IMR-90 (cell line): ENCODE measurements around the gene EMP1. TPM values are rescaled to one million over a fixed set of nuclear protein-coding genes. Genes with fewer than 3 reads are reported as not detected.

Experiments used
- ATAC-seq: fragments of 200-7000 bp; cut with Tn5 transposase; 2 replicates; pipeline ENCODE4 v1.9.1; 2020; ENCODE audit warnings: low read depth, mild to moderate bottlenecking, moderate library complexity
- BruUV-seq: library from RNA; stranded (reverse); fragments of 400-500 nt; replicated peaks from 2 replicates; lab custom pipeline; 2021; lab: Mats Ljungman, UMichigan
- CTCF ChIA-PET: fragments of 300-600 bp; formaldehyde crosslinking; extraction: SDS; loops from one replicate; lab custom pipeline; 2021; ENCODE audit warnings: antibody characterized with exemption; lab: Yijun Ruan, JAX
- POLR2A ChIA-PET: fragments of 300-600 bp; sonication (Branson Sonifier 250); formaldehyde crosslinking; loops from one replicate; lab custom pipeline; 2022; ENCODE audit warnings: antibody characterized with exemption; ENCODE audit not compliant: unreplicated experiment; lab: Charles Lee
- DNase-seq: peaks from one replicate; pipeline ENCODE4 v3.0.0; 2013
- H2AFZ ChIP-seq: replicated peaks from 2 replicates; pipeline ENCODE3; 2013; ENCODE audit warnings: low read length, mild to moderate bottlenecking; ENCODE audit not compliant: poor library complexity
- H2AK5ac ChIP-seq: 2 replicates; pipeline ENCODE4 v1.6.1; 2013; ENCODE audit warnings: low read depth, low read length, inconsistent platforms
- H2AK9ac ChIP-seq: replicated peaks from 2 replicates; pipeline ENCODE3; 2013; ENCODE audit warnings: mild to moderate bottlenecking, low read depth, low read length, moderate library complexity; ENCODE audit not compliant: poor library complexity
- H2BK120ac ChIP-seq: 2 replicates; pipeline ENCODE4 v1.6.1; 2013; ENCODE audit warnings: low read depth, low read length, inconsistent platforms
- H2BK15ac ChIP-seq: 3 replicates; pipeline ENCODE4 v1.6.1; 2013; ENCODE audit warnings: low read depth, low read length, inconsistent platforms
- H2BK20ac ChIP-seq: 2 replicates; pipeline ENCODE4 v1.6.1; 2013; ENCODE audit warnings: low read depth, mild to moderate bottlenecking, inconsistent platforms, low read length, moderate library complexity
- H2BK5ac ChIP-seq: 2 replicates; pipeline ENCODE4 v1.6.1; 2013; ENCODE audit warnings: mild to moderate bottlenecking, low read depth, low read length, inconsistent platforms; ENCODE audit not compliant: poor library complexity, severe bottlenecking
- H3K14ac ChIP-seq: replicated peaks from 2 replicates; pipeline ENCODE4 v1.6.1; 2013; ENCODE audit warnings: low read depth, low read length, inconsistent platforms
- H3K18ac ChIP-seq: 2 replicates; pipeline ENCODE4 v1.6.1; 2013; ENCODE audit warnings: low read depth, low read length, control low read depth
- H3K23ac ChIP-seq: 2 replicates; pipeline ENCODE4 v1.6.1; 2013; ENCODE audit warnings: low read depth, low read length, inconsistent platforms
- H3K27ac ChIP-seq: 2 replicates; pipeline ENCODE4 v1.5.1; 2013; ENCODE audit warnings: mild to moderate bottlenecking, control low read depth, low read length; ENCODE audit not compliant: insufficient read depth
- H3K27me3 ChIP-seq: 2 replicates; pipeline ENCODE4 v1.6.1; 2013; ENCODE audit warnings: low read length; ENCODE audit not compliant: control insufficient read depth, insufficient read depth
- H3K36me3 ChIP-seq: 2 replicates; pipeline ENCODE4 v1.6.1; 2013; ENCODE audit warnings: low read length, mixed read lengths; ENCODE audit not compliant: control insufficient read depth, insufficient read depth
- H3K4ac ChIP-seq: 2 replicates; pipeline ENCODE4 v1.6.1; 2013; ENCODE audit warnings: low read depth, low read length, inconsistent platforms
- H3K4me1 ChIP-seq: 2 replicates; pipeline ENCODE4 v1.6.1; 2013; ENCODE audit warnings: low read length, mixed read lengths; ENCODE audit not compliant: control insufficient read depth, insufficient read depth
- H3K4me2 ChIP-seq: 2 replicates; pipeline ENCODE4 v1.6.1; 2013; ENCODE audit warnings: low read depth, mild to moderate bottlenecking, control low read depth, low read length, moderate library complexity
- H3K4me3 ChIP-seq: 2 replicates; pipeline ENCODE4 v1.5.1; 2013; ENCODE audit warnings: low read depth, mild to moderate bottlenecking, control low read depth, low read length, moderate library complexity; ENCODE audit not compliant: insufficient read depth
- H3K56ac ChIP-seq: 2 replicates; pipeline ENCODE4 v1.6.1; 2013; ENCODE audit warnings: low read length, inconsistent platforms; ENCODE audit not compliant: insufficient read depth; ENCODE audit errors: extremely low read depth
- H3K79me1 ChIP-seq, 2 experiments: 2 replicates each; pipeline ENCODE4 v1.6.1; 2013; ENCODE audit warnings: low read length in 2 of 2, inconsistent platforms in 1 of 2, low read depth in 1 of 2
- H3K9ac ChIP-seq: 2 replicates; pipeline ENCODE4 v1.6.1; 2013; ENCODE audit warnings: low read depth, low read length, control low read depth
- H3K9me1 ChIP-seq: 2 replicates; pipeline ENCODE4 v1.6.1; 2013; ENCODE audit warnings: low read length, inconsistent platforms; ENCODE audit not compliant: insufficient read depth
- H3K9me3 ChIP-seq: 2 replicates; pipeline ENCODE4 v1.6.1; 2013; ENCODE audit warnings: low read length; ENCODE audit not compliant: control insufficient read depth, insufficient read depth
- H4K20me1 ChIP-seq: 2 replicates; pipeline ENCODE4 v1.6.1; 2013; ENCODE audit warnings: low read length, inconsistent platforms; ENCODE audit not compliant: insufficient read depth
- H4K5ac ChIP-seq: 2 replicates; pipeline ENCODE4 v1.6.1; 2013; ENCODE audit warnings: mild to moderate bottlenecking, low read depth, low read length, control low read depth
- H4K8ac ChIP-seq, 2 experiments: 2 replicates each; pipeline ENCODE4 v1.6.1; 2013; ENCODE audit warnings: low read depth in 2 of 2, low read length in 2 of 2, control low read depth in 1 of 2, inconsistent platforms in 1 of 2
- H4K91ac ChIP-seq: 2 replicates; pipeline ENCODE4 v1.6.1; 2013; ENCODE audit warnings: low read depth, low read length, inconsistent platforms; ENCODE audit not compliant: insufficient read depth
- BHLHE40 ChIP-seq: fragments of 150-350 bp; IDR thresholded peaks from 2 replicates; pipeline ENCODE4 v1.6.1; 2016; ENCODE audit warnings: mild to moderate bottlenecking, low read depth, low read length
- CEBPB ChIP-seq: IDR thresholded peaks from 2 replicates; pipeline ENCODE4 v1.6.1; 2012; ENCODE audit warnings: low read depth, low read length, improper control_type of control experiment
- CTCF ChIP-seq: conservative IDR thresholded peaks from 2 replicates; pipeline ENCODE4 v1.5.1; 2012; ENCODE audit warnings: mild to moderate bottlenecking, low read depth, low read length, improper control_type of control experiment
- ELK1 ChIP-seq: fragments of 150-350 bp; IDR thresholded peaks from 2 replicates; pipeline ENCODE4 v1.6.1; 2016; ENCODE audit warnings: low read depth, mild to moderate bottlenecking, low read length, moderate library complexity, borderline replicate concordance
- MAFK ChIP-seq: IDR thresholded peaks from 2 replicates; pipeline ENCODE4 v1.6.1; 2012; ENCODE audit warnings: low read depth, low read length, improper control_type of control experiment
- NFE2L2 ChIP-seq: fragments of 150-350 bp; IDR thresholded peaks from 2 replicates; pipeline ENCODE4 v1.6.1; 2016; ENCODE audit warnings: low read depth, mild to moderate bottlenecking, low read length
- POLR2A ChIP-seq: IDR thresholded peaks from 2 replicates; pipeline ENCODE4 v1.6.1; 2012; ENCODE audit warnings: mild to moderate bottlenecking, low read depth, low read length
- RAD21 ChIP-seq: IDR thresholded peaks from 2 replicates; pipeline ENCODE4 v1.6.1; 2012; ENCODE audit warnings: low read length, improper control_type of control experiment
- RFX5 ChIP-seq: IDR thresholded peaks from 2 replicates; pipeline ENCODE4 v1.8.0; 2012; ENCODE audit warnings: low read depth, mild to moderate bottlenecking, low read length, moderate library complexity
- USF2 ChIP-seq: fragments of 150-350 bp; IDR thresholded peaks from 2 replicates; pipeline ENCODE4 v1.6.1; 2017; ENCODE audit warnings: mild to moderate bottlenecking, antibody characterized with exemption, low read length, low read depth
- WGBS, 2 experiments: methylation state at CpG; one replicate each; pipeline versions ENCODE4 v1.1.5 to v1.1.7; 2013; ENCODE audit warnings: missing lambda C conversion rate in 2 of 2; ENCODE audit not compliant: insufficient read length in 1 of 2; ENCODE audit errors: extremely low coverage in 2 of 2; 5-methylcytosine and 5-hydroxymethylcytosine counted together
- dilution Hi-C: fragments of 300-500 bp; cut with HindIII; formaldehyde crosslinking; loops from one replicate; pipeline ENCODE4 v1.14.3; 2018; ENCODE audit warnings: low sequenced_read_pairs; ENCODE audit not compliant: unreplicated experiment
- in situ Hi-C: fragments of 300-500 bp; cut with MboI; formaldehyde crosslinking; loops from 3 replicates; pipeline ENCODE4 v1.14.3; 2019; ENCODE audit warnings: low sequenced_read_pairs, inconsistent platforms, mixed read lengths
- intact Hi-C: fragments of 100-400 bp; cut with micrococcal nuclease; formaldehyde crosslinking; loops from 2 replicates; pipeline ENCODE4 v1.10.0; 2022
- polyA plus RNA-seq, 3 experiments: library from polyadenylated mRNA; depleted of rRNA; stranded (reverse); fragments of >200 nt; gene quantifications; 2 replicates each; pipeline ENCODE4 v1.2.3, GENCODE V29; 2012; ENCODE audit warnings: low replicate concordance in 1 of 3
- total RNA-seq: library from RNA; depleted of rRNA; stranded (reverse); fragments of >200 nt; gene quantifications from 2 replicates; pipeline ENCODE4 v1.2.3, GENCODE V29; 2012

The EMP1 gene
- total and polyA plus RNA-seq, 2 of the 4 experiments (the other 2 are of a cell fraction), result 137 to 201 TPM

- TF ChIP-seq BHLHE40 (no peak), USF2 (no peak)
Observed at GRCh38 chr12:13211859-13212664, 15.5 kb downstream of the EMP1 start (continued).

- CTCF ChIA-PET, result interaction anchor here (1.1 kb wide), 1 partner anchor 191 kb away, joined by 4 read pairs; no protein-coding TSS in a partner anchor
- Histone ChIP-seq H3K4me2 (no peak overlapping the region), H2BK120ac (no peak overlapping the region), H2AK5ac (peak overlapping the region; percentile 9; the same call in 1 of the 2 replicates), H3K9me1 (peaks cover 11% of the 10 kb centered on the region), H2BK15ac (no peak overlapping the region), H4K8ac (no peak overlapping the region), H4K91ac (no peak overlapping the region), H2AK9ac (no peak overlapping the region), H4K20me1 (0 out of 2 replicates have a peak, but pooled peaks cover 13% of the 10 kb centered on the region), H3K27me3 (no peaks in the 10 kb centered on the region), H3K9ac (no peak overlapping the region), H2BK5ac (no peak overlapping the region), H2BK20ac (no peak overlapping the region), H3K56ac (no peak overlapping the region), H2AFZ (no peak overlapping the region), H3K36me3 (peaks cover 43% of the 10 kb centered on the region), H3K23ac (peak overlapping the region; percentile 14; the same call in 1 of the 2 replicates), H3K4ac (no peak overlapping the region), H3K14ac (peak overlapping the region; percentile 15), H3K79me1 (peaks cover 30 to 58% of the 10 kb centered on the region in 2 experiments), H3K18ac (no peak overlapping the region), H3K4me3 (no peak overlapping the region), H3K27ac (no peak overlapping the region), H3K9me3 (peaks cover 5% of the 10 kb centered on the region), H3K4me1 (peaks cover 3% of the 10 kb centered on the region), H4K5ac (no peak overlapping the region)
- POLR2A ChIA-PET, result no interaction called here
- 94% methylated on average over 3 of the region's 4 CpGs; no CpG with 5 or more reads in 1 of the 2 experiments for WGBS, 2 experiments
- no peak for ATAC-seq
- in situ Hi-C loops, result no loop called here
- intact Hi-C loops, result no loop called here
- no peak for DNase-seq
- dilution Hi-C loops, result no loop called here
- BruUV-seq, result TSS peak; percentile 73
- TF ChIP-seq CTCF (no peak), BHLHE40 (no peak), NFE2L2 (no peak), USF2 (no peak), CEBPB (no peak), RFX5 (no peak), POLR2A (no peak), MAFK (no peak), RAD21 (no peak), ELK1 (no peak)
Observed at GRCh38 chr12:13215056-13215455, 18.5 kb downstream of the EMP1 start.
